AG09309 (cell line): ENCODE data around the gene NKX2-3.

Experiments
- DNase-seq: peaks from one replicate; pipeline ENCODE4 v3.0.0-alpha.2; 2010; ENCODE audit warnings: low read depth
- H3K4me3 ChIP-seq: 2 replicates; pipeline ENCODE4 v1.5.1; 2011; ENCODE audit warnings: mild to moderate bottlenecking, low read depth, low read length, moderate library complexity; ENCODE audit not compliant: control insufficient read depth
- CTCF ChIP-seq: IDR thresholded peaks from 2 replicates; pipeline ENCODE4 v1.5.1; 2011; ENCODE audit warnings: mild to moderate bottlenecking, low read depth, low read length, inconsistent platforms; ENCODE audit not compliant: insufficient read depth, control insufficient read depth; ENCODE audit errors: missing control alignments

The NKX2-3 gene

GRCh38 chr10:99507265-99507664, 25.5 kb upstream of the NKX2-3 start:
- no peak overlapping the region for H3K4me3 ChIP-seq
- TF ChIP-seq CTCF, result no peak
- no peak for DNase-seq

- DNase-seq, result no peak
- H3K4me3 ChIP-seq, result no peak overlapping the region
- TF ChIP-seq CTCF, result no peak
Measured at GRCh38 chr10:99513061-99513460, 19.7 kb upstream of the NKX2-3 start.

GRCh38 chr10:99519690-99520039, 13.1 kb upstream of the NKX2-3 start:
- no peak for TF ChIP-seq CTCF
- H3K4me3 ChIP-seq, result no peak overlapping the region

GRCh38 chr10:99520040-99520846, 12.5 kb upstream of the NKX2-3 start:
- no peak for TF ChIP-seq CTCF
- no peak overlapping the region for H3K4me3 ChIP-seq
- DNase-seq, result no peak

More at GRCh38 chr10:99519690-99520039, 13.1 kb upstream of the NKX2-3 start:
- DNase-seq, result no peak

GRCh38 chr10:99520847-99521764, 11.6 kb upstream of the NKX2-3 start:
- no peak for DNase-seq
- no peak for TF ChIP-seq CTCF
- no peak overlapping the region for H3K4me3 ChIP-seq

GRCh38 chr10:99521765-99522469, 10.8 kb upstream of the NKX2-3 start:
- no peak for DNase-seq
- TF ChIP-seq CTCF, result no peak
- H3K4me3 ChIP-seq, result no peak overlapping the region
